ENCODE data around the gene SPTBN2. TPM values are rescaled to one million over a fixed set of nuclear protein-coding genes. Genes with fewer than 3 reads are reported as not detected.

Gene SPTBN2
- total RNA-seq, 1 experiment from 2014 or later, result 7.3 TPM

GRCh38 chr11:66766681-66767080, 37.7 kb upstream of the SPTBN2 start:
- Histone ChIP-seq H3K27me3 (ENCODE audit: control insufficient read depth, insufficient read depth, low read length) (no peaks in the 10 kb centered on the region), H3K9me3 (ENCODE audit: control insufficient read depth, insufficient read depth, low read depth, low read length) (no peaks in the 10 kb centered on the region), H3K27ac (ENCODE audit: low read length) (no peak overlapping the region), H3K4me1 (ENCODE audit: control insufficient read depth, insufficient read depth, low read length) (no peaks in the 10 kb centered on the region), H3K36me3 (ENCODE audit: control insufficient read depth, insufficient read depth, low read length) (no peaks in the 10 kb centered on the region), H3K4me3 (ENCODE audit: low read depth in 2 of 2, low read length in 2 of 2) (no peak overlapping the region)
- ATAC-seq, result no peak
- TF ChIP-seq TCF7L2 (IDR thresholded peaks at IDR 0.05; ENCODE audit: low read depth, low read length) (no peak), POLR2AphosphoS5 (IDR thresholded peaks at IDR 0.05; ENCODE audit: low read depth, low read length) (no peak), CTCF (IDR thresholded peaks at IDR 0.05) (no peak), SIN3A (IDR thresholded peaks at IDR 0.05; ENCODE audit: borderline replicate concordance, insufficient read depth, low read depth, low read length) (no peak)
- TF ChIP-seq, protein P1, sequence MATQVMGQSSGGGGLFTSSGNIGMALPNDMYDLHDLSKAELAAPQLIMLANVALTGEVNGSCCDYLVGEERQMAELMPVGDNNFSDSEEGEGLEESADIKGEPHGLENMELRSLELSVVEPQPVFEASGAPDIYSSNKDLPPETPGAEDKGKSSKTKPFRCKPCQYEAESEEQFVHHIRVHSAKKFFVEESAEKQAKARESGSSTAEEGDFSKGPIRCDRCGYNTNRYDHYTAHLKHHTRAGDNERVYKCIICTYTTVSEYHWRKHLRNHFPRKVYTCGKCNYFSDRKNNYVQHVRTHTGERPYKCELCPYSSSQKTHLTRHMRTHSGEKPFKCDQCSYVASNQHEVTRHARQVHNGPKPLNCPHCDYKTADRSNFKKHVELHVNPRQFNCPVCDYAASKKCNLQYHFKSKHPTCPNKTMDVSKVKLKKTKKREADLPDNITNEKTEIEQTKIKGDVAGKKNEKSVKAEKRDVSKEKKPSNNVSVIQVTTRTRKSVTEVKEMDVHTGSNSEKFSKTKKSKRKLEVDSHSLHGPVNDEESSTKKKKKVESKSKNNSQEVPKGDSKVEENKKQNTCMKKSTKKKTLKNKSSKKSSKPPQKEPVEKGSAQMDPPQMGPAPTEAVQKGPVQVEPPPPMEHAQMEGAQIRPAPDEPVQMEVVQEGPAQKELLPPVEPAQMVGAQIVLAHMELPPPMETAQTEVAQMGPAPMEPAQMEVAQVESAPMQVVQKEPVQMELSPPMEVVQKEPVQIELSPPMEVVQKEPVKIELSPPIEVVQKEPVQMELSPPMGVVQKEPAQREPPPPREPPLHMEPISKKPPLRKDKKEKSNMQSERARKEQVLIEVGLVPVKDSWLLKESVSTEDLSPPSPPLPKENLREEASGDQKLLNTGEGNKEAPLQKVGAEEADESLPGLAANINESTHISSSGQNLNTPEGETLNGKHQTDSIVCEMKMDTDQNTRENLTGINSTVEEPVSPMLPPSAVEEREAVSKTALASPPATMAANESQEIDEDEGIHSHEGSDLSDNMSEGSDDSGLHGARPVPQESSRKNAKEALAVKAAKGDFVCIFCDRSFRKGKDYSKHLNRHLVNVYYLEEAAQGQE (IDR thresholded peaks at IDR 0.05; ENCODE audit: insufficient read depth in 1 of 2, low read depth in 2 of 2, low read length in 1 of 2), result no peak
- intact Hi-C loops (cut with micrococcal nuclease; ENCODE audit: unreplicated experiment), result no loop called here
- in situ Hi-C loops (cut with HindIII; ENCODE audit: low pct_unique_long_range_greater_than_20kb, low sequenced_read_pairs), result no loop called here
- no TSS peak for BruUV-seq (replicated peaks)
- ChIA-PET POLR2A (no interaction called here), CTCF (no interaction called here)
- DNase-seq (ENCODE audit: low read depth, low spot score), result no peak

DNA sequence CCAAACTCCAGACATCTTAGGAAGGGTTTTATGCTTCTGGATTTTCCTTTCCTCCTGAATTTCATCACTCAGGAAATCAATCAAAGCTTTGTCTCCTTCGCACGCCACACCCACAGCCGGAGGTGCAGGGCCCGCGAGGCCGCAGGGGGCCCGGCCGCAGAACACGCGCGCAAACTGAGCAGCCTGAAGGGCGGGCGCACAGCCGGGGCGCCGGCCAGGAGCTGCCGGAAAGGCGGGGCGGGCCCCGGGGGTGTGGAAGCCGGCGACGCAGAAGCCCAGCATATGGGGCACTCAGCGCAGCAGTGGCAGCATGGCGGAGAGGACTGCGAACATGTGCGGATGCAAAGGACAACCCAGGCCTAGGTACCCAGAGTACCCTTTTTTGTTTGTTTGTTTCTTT, 33.1 kb upstream of the SPTBN2 start:
- H3K27me3 ChIP-seq (ENCODE audit: control insufficient read depth, insufficient read depth, low read length), result no peaks in the 10 kb centered on the region
- CTCF ChIA-PET, result no interaction called here
- TF ChIP-seq, protein P1 (IDR thresholded peaks at IDR 0.05; ENCODE audit: insufficient read depth in 1 of 2, low read depth in 2 of 2, low read length in 1 of 2), result no peak
- TF ChIP-seq SIN3A (IDR thresholded peaks at IDR 0.05; ENCODE audit: borderline replicate concordance, insufficient read depth, low read depth, low read length), result no peak
- no peak for TF ChIP-seq POLR2AphosphoS5 (IDR thresholded peaks at IDR 0.05; ENCODE audit: low read depth, low read length)
- TF ChIP-seq TCF7L2 (IDR thresholded peaks at IDR 0.05; ENCODE audit: low read depth, low read length), result no peak
- TF ChIP-seq CTCF (IDR thresholded peaks at IDR 0.05), result no peak
- intact Hi-C loops (cut with micrococcal nuclease; ENCODE audit: unreplicated experiment) (no loop called here), in situ Hi-C loops (cut with HindIII; ENCODE audit: low pct_unique_long_range_greater_than_20kb, low sequenced_read_pairs) (no loop called here)
- no peak for ATAC-seq
- H3K4me1 ChIP-seq (ENCODE audit: control insufficient read depth, insufficient read depth, low read length), result no peaks in the 10 kb centered on the region
- no peak overlapping the region for H3K4me3 ChIP-seq (ENCODE audit: low read depth in 2 of 2, low read length in 2 of 2)
- peaks cover 3% of the 10 kb centered on the region; the same call in 1 of the 2 replicates for H3K36me3 ChIP-seq (ENCODE audit: control insufficient read depth, insufficient read depth, low read length)
- BruUV-seq (replicated peaks), result no TSS peak
- no peak overlapping the region for H3K27ac ChIP-seq (ENCODE audit: low read length)
- no peaks in the 10 kb centered on the region for H3K9me3 ChIP-seq (ENCODE audit: control insufficient read depth, insufficient read depth, low read depth, low read length)
- POLR2A ChIA-PET, result no interaction called here
- DNase-seq (ENCODE audit: low read depth, low spot score), result no peak
